A673 (cell line): ENCODE data around the gene ZNF679.

Experiments used
- CTCF ChIP-seq: fragments of 300-800, 200-600 bp; sonication (generic); conservative IDR thresholded peaks from 2 replicates; pipeline ENCODE4 v1.5.1; 2017; ENCODE audit warnings: low read depth, mild to moderate bottlenecking, antibody characterized with exemption, low read length, moderate library complexity, mixed read lengths
- EZH2 ChIP-seq: fragments of 200-600 bp; sonication (generic); IDR thresholded peaks from 2 replicates; pipeline ENCODE4 v1.6.1; 2017; ENCODE audit warnings: borderline replicate concordance, low read depth, mild to moderate bottlenecking, mixed read lengths, antibody characterized with exemption, low read length; ENCODE audit not compliant: poor library complexity, severe bottlenecking

- TF ChIP-seq EZH2, result no peak
- TF ChIP-seq CTCF, result no peak
These were observed 40.9 kb upstream of the ZNF679 start for GRCh38 chr7:64187408-64187807.
